ENCODE measurements around the gene HNRNPCL2. TPM values are rescaled to one million over a fixed set of nuclear protein-coding genes. Genes with fewer than 3 reads are reported as not detected.
"Not testable (repeated sequence)": the region's sequence is repeated elsewhere in the genome, so short reads cannot be mapped to it uniquely, and the experiment has no call there.

HNRNPCL2 gene
- not detected for total RNA-seq

DNA sequence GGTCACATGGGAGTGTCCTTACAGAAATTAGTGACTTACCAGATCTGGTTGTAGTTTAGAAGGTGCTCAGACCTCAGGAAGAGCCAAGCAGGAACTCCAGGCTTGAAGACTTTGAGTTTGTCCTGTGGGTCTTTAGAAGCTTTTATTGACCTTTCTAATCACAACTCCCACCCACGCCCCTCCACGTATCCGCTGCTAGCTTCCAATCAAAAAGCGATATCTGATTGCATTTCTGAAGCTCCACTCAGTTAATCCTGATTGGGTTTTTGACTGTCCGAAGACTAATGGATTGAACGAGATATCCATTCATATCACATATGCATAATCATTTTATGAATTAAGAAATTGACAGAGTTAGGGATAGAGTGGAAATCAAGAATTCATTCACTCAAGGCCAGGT, at the start of gene HNRNPCL2:
Gene HNRNPCL2 (minus strand): TSS at position 101 of the 400 bp plus-strand sequence. CDS start 454 bp downstream, outside the sequence.
- ATAC-seq; H3K27ac Mint-ChIP-seq; H3K36me3 Mint-ChIP-seq; H3K9me3 Mint-ChIP-seq; H3K4me1 Mint-ChIP-seq (ENCODE audit: low read depth in 2 of 2); DNase-seq (ENCODE audit: low spot score); H3K4me3 Mint-ChIP-seq: not testable (repeated sequence)
- H3K27me3 Mint-ChIP-seq = peaks cover 4 to 25% of the 10 kb centered on the region in 2 donors

DNA sequence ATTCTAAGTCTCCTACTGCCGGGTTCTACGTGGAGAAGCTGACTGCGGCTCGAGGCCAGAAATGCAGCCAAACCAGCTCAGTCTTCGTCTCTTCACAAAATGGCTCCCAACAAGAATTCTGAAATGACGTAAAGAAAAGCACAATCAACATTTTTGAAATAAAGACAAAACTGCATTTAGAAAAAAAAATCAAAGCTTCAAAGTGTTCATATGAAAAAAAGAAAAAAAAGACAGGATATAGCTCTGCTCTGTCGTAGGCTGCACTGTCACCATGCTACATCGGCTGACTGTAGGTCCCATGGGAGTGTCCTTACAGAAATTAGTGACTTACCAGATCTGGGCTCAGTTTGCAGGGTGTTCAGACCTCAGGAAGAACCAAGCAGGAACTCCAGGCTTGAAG, 48.9 kb upstream of the HNRNPCL2 start, which contains the start of gene HNRNPCL4:
Gene HNRNPCL4 (minus strand): TSS at position 101 of the 400 bp plus-strand sequence. CDS start 164 bp downstream, outside the sequence.
- not testable (repeated sequence) for DNase-seq (ENCODE audit: low spot score); H3K4me3 Mint-ChIP-seq; H3K27me3 Mint-ChIP-seq; ATAC-seq; H3K27ac Mint-ChIP-seq; H3K9me3 Mint-ChIP-seq; H3K36me3 Mint-ChIP-seq; H3K4me1 Mint-ChIP-seq (ENCODE audit: low read depth in 2 of 2)

DNA sequence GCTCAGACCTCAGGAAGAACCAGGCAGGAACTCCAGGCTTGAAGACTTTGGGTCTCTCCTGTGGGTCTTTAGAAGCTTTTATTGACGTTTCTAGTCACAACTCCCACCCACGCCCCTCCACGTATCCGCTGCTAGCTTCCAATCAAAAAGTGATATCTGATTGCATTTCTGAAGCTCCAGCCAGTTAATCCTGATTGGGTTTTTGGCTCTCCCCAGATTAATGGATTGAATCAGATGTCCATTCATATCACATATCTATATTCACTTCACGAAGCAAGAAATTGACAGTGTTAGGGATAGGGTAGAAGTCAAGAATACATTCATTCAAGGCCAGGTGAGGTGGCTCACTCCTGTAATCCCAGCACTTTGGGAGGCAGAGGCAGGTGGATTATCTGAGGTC, 39.3 kb upstream of the HNRNPCL2 start, which contains the start of gene PRAMEF26:
Gene PRAMEF26 (minus strand): TSS at position 101 of the 400 bp plus-strand sequence. CDS start 2,914 bp downstream, outside the sequence.
- not testable (repeated sequence) for H3K9me3 Mint-ChIP-seq; DNase-seq (ENCODE audit: low spot score); ATAC-seq; H3K36me3 Mint-ChIP-seq; H3K27ac Mint-ChIP-seq; H3K4me3 Mint-ChIP-seq; H3K4me1 Mint-ChIP-seq (ENCODE audit: low read depth in 2 of 2); H3K27me3 Mint-ChIP-seq

DNA sequence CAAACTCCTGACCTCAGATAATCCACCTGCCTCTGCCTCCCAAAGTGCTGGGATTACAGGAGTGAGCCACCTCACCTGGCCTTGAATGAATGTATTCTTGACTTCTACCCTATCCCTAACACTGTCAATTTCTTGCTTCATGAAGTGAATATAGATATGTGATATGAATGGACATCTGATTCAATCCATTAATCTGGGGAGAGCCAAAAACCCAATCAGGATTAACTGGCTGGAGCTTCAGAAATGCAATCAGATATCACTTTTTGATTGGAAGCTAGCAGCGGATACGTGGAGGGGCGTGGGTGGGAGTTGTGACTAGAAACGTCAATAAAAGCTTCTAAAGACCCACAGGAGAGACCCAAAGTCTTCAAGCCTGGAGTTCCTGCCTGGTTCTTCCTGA, 46.2 kb downstream of the HNRNPCL2 start, which contains the start of gene PRAMEF25:
Gene PRAMEF25 (plus strand): TSS at position 301 of the 400 bp plus-strand sequence. CDS start 2,920 bp downstream, outside the sequence.
- not testable (repeated sequence) for H3K27ac Mint-ChIP-seq; H3K27me3 Mint-ChIP-seq; ATAC-seq; H3K4me1 Mint-ChIP-seq (ENCODE audit: low read depth in 2 of 2); DNase-seq (ENCODE audit: low spot score); H3K4me3 Mint-ChIP-seq; H3K9me3 Mint-ChIP-seq; H3K36me3 Mint-ChIP-seq

Other genes with a start within 250 kb of the HNRNPCL2 start
- not detected for gene PRAMEF4, start 230.7 kb downstream of the HNRNPCL2 start, total RNA-seq
- not detected for gene PRAMEF10, start 218.6 kb downstream of the HNRNPCL2 start, total RNA-seq
- gene PRAMEF7, start 200.2 kb downstream of the HNRNPCL2 start, total RNA-seq = not detected
- not detected for gene PRAMEF6, start 169.3 kb downstream of the HNRNPCL2 start, total RNA-seq
- not detected for gene PRAMEF27, start 60.3 kb downstream of the HNRNPCL2 start, total RNA-seq
- gene HNRNPCL3, start 56.1 kb downstream of the HNRNPCL2 start, total RNA-seq = not detected
- not detected for gene PRAMEF25, start 46.1 kb downstream of the HNRNPCL2 start, total RNA-seq
- not detected for gene PRAMEF26, start 39.2 kb upstream of the HNRNPCL2 start, total RNA-seq
- gene HNRNPCL4, start 48.8 kb upstream of the HNRNPCL2 start, total RNA-seq = not detected
- not detected for gene PRAMEF9, start 55.0 kb upstream of the HNRNPCL2 start, total RNA-seq
- gene PRAMEF13, start 84.6 kb upstream of the HNRNPCL2 start, total RNA-seq = not detected
- not detected for gene PRAMEF18, start 109.3 kb upstream of the HNRNPCL2 start, total RNA-seq
- gene PRAMEF5, start 137.3 kb upstream of the HNRNPCL2 start, total RNA-seq = not detected
- not detected for gene PRAMEF8, start 168.3 kb upstream of the HNRNPCL2 start, total RNA-seq
- not detected for gene PRAMEF33, start 186.7 kb upstream of the HNRNPCL2 start, total RNA-seq
- not detected for gene PRAMEF15, start 198.7 kb upstream of the HNRNPCL2 start, total RNA-seq
- gene PRAMEF14, start 230.3 kb upstream of the HNRNPCL2 start, total RNA-seq = not detected